ENCODE measurements around the gene COL5A1.

Gene COL5A1

DNA sequence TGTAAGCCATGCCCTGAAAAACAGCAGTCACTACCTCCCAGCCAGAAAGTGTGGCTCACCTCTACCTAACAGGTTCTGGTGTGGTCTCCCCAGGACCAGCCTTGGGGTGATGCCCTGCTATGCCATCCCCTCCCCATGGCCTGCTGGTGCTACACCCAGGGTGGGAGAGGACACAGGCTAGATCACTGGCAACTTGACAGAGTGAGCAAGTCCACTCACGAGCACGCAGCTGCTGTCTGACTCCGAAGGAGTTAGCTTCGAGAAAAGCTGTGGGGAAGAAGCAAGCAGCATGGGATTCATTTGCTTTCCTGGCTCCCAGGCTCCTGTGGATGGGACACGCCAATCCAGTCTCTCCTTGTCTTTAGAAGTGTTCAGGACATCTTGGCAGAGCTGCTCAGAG is 102.2 kb downstream of the COL5A1 start:
- no peak for TF ChIP-seq POLR2AphosphoS5 (IDR thresholded peaks at IDR 0.05; ENCODE audit: low read depth)
- TF ChIP-seq SPI1 (IDR thresholded peaks at IDR 0.05; ENCODE audit: borderline replicate concordance, low read depth) = no peak
- no peak for TF ChIP-seq GABPA (IDR thresholded peaks at IDR 0.05; ENCODE audit: low read depth)
- TF ChIP-seq, protein P1, sequence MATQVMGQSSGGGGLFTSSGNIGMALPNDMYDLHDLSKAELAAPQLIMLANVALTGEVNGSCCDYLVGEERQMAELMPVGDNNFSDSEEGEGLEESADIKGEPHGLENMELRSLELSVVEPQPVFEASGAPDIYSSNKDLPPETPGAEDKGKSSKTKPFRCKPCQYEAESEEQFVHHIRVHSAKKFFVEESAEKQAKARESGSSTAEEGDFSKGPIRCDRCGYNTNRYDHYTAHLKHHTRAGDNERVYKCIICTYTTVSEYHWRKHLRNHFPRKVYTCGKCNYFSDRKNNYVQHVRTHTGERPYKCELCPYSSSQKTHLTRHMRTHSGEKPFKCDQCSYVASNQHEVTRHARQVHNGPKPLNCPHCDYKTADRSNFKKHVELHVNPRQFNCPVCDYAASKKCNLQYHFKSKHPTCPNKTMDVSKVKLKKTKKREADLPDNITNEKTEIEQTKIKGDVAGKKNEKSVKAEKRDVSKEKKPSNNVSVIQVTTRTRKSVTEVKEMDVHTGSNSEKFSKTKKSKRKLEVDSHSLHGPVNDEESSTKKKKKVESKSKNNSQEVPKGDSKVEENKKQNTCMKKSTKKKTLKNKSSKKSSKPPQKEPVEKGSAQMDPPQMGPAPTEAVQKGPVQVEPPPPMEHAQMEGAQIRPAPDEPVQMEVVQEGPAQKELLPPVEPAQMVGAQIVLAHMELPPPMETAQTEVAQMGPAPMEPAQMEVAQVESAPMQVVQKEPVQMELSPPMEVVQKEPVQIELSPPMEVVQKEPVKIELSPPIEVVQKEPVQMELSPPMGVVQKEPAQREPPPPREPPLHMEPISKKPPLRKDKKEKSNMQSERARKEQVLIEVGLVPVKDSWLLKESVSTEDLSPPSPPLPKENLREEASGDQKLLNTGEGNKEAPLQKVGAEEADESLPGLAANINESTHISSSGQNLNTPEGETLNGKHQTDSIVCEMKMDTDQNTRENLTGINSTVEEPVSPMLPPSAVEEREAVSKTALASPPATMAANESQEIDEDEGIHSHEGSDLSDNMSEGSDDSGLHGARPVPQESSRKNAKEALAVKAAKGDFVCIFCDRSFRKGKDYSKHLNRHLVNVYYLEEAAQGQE (IDR thresholded peaks at IDR 0.05; ENCODE audit: insufficient replicate concordance, low read depth) = no peak
- TF ChIP-seq, protein P2, sequence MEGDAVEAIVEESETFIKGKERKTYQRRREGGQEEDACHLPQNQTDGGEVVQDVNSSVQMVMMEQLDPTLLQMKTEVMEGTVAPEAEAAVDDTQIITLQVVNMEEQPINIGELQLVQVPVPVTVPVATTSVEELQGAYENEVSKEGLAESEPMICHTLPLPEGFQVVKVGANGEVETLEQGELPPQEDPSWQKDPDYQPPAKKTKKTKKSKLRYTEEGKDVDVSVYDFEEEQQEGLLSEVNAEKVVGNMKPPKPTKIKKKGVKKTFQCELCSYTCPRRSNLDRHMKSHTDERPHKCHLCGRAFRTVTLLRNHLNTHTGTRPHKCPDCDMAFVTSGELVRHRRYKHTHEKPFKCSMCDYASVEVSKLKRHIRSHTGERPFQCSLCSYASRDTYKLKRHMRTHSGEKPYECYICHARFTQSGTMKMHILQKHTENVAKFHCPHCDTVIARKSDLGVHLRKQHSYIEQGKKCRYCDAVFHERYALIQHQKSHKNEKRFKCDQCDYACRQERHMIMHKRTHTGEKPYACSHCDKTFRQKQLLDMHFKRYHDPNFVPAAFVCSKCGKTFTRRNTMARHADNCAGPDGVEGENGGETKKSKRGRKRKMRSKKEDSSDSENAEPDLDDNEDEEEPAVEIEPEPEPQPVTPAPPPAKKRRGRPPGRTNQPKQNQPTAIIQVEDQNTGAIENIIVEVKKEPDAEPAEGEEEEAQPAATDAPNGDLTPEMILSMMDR (IDR thresholded peaks at IDR 0.05; ENCODE audit: insufficient read depth, low read length) = no peak
- H3K27ac ChIP-seq (replicated peaks) = no peak overlapping the region
- H3K4me3 ChIP-seq (replicated peaks; ENCODE audit: insufficient read depth, low read length) = no peak overlapping the region
- no peak for DNase-seq (ENCODE audit: low read depth in 1 of 2, low spot score in 1 of 2)
- H3K27me3 ChIP-seq (ENCODE audit: insufficient read depth, poor library complexity, severe bottlenecking) = no peaks in the 10 kb centered on the region

DNA sequence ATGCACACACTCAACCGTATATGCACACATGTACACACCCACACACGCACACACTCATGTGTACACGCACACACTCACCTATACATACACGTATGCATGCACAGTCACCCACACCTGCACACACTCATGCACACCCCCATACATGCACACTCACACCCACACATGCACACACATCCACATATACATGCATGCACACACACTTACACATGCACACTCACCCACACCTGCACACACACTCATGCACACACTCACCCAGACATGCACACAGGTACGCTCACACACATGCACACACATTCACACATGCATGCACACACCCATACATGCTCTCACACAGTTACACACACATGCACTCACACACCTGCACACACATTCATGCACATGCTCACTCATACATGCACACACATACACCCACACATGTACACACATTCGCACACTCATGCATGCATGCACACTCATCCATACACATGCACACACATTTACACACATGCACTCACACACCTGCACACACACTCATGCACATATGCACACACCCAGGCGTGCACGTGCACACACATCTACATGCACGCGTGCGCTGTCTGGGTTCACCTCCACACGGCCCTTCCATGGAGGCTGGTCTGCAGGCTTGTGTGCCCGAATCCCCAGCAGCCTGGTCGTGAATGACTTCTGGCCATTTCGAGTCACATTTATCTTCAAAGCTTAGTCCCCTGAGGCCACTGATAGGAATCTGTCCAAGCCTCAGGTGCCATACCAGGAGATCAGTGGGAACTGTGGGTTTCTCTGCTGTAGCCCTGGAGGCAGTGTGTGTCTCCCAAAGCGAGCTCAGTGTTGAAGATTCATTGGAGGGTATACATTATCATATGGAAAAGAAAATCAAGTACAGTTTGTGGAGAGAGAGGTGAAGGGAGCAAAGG is 103.0 kb downstream of the COL5A1 start:
- H3K27ac ChIP-seq (replicated peaks) = no peak overlapping the region
- TF ChIP-seq POLR2AphosphoS5 (IDR thresholded peaks at IDR 0.05; ENCODE audit: low read depth) = no peak
- no peak for DNase-seq (ENCODE audit: low read depth in 1 of 2, low spot score in 1 of 2)
- no peak overlapping the region for H3K4me3 ChIP-seq (replicated peaks; ENCODE audit: insufficient read depth, low read length)
- no peaks in the 10 kb centered on the region for H3K27me3 ChIP-seq (ENCODE audit: insufficient read depth, poor library complexity, severe bottlenecking)

DNA sequence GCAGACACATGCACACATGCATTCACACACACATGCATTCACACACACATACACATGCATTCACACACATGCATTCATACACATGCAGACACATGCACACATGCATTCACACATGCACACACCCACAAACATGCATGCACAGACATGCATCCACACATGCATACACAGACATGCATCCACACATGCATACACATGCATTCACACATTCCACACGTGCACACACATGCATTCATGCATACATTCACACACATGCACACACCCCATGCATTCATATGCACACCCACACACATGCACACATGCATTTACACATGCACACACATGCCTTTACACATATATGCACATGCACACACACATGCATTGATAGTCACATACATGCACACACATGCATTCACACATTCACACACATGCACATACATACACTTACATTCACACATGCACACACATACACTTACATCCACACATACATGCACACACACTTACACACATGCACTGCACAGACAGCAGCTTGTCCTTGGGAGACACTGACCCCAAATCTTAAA is 106.4 kb downstream of the COL5A1 start:
- TF ChIP-seq SPI1 (IDR thresholded peaks at IDR 0.05; ENCODE audit: borderline replicate concordance, low read depth) (no peak), POLR2AphosphoS5 (IDR thresholded peaks at IDR 0.05; ENCODE audit: low read depth) (no peak), GABPA (IDR thresholded peaks at IDR 0.05; ENCODE audit: low read depth) (no peak)
- TF ChIP-seq, protein P2 (IDR thresholded peaks at IDR 0.05; ENCODE audit: insufficient read depth, low read length) = no peak
- TF ChIP-seq, protein P1 (IDR thresholded peaks at IDR 0.05; ENCODE audit: insufficient replicate concordance, low read depth) = no peak
- no peak overlapping the region for H3K4me3 ChIP-seq (replicated peaks; ENCODE audit: insufficient read depth, low read length)
- H3K27ac ChIP-seq (replicated peaks) = no peak overlapping the region
- DNase-seq (ENCODE audit: low read depth in 1 of 2, low spot score in 1 of 2) = no peak
- no peaks in the 10 kb centered on the region for H3K27me3 ChIP-seq (ENCODE audit: insufficient read depth, poor library complexity, severe bottlenecking)

DNA sequence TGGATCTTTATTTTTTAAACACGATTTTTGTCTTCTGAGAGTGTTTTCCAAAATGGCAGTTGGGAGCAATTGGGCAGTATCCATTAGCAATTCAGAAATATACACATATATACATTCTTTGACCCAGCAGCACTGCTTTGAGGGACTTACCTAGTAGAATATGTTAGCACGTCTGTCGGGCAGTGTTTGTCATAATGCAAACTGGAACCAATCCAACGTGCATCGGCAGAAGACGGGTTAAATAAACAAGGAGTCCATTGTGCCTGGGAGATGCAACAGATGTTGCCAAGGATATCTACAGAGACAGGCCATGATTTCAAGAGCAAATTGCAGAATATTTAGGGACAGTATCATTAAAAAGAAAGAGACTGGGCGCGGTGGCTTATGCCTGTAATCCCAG is 107.0 kb downstream of the COL5A1 start:
- Histone ChIP-seq H3K27me3 (ENCODE audit: insufficient read depth, poor library complexity, severe bottlenecking) (no peaks in the 10 kb centered on the region), H3K4me3 (replicated peaks; ENCODE audit: insufficient read depth, low read length) (no peak overlapping the region), H3K27ac (replicated peaks) (no peak overlapping the region)
- TF ChIP-seq GABPA (IDR thresholded peaks at IDR 0.05; ENCODE audit: low read depth) (no peak), POLR2AphosphoS5 (IDR thresholded peaks at IDR 0.05; ENCODE audit: low read depth) (no peak), SPI1 (IDR thresholded peaks at IDR 0.05; ENCODE audit: borderline replicate concordance, low read depth) (no peak)
- TF ChIP-seq, protein P2 (IDR thresholded peaks at IDR 0.05; ENCODE audit: insufficient read depth, low read length) = no peak
- TF ChIP-seq, protein P1 (IDR thresholded peaks at IDR 0.05; ENCODE audit: insufficient replicate concordance, low read depth) = no peak
- no peak for DNase-seq (ENCODE audit: low read depth in 1 of 2, low spot score in 1 of 2)

All from HL-60 (cell line).